ENCODE data around the gene ZFP36L1. TPM values are rescaled to one million over a fixed set of nuclear protein-coding genes. Genes with fewer than 3 reads are reported as not detected.
A peak's percentile ranks its signal among the peaks of the same experiment; 100 is the strongest.

Gene ZFP36L1
- total RNA-seq, 1 donor from 2014 or later = 8.7 TPM

GRCh38 chr14:68816183-68816942 lies 23.5 kb upstream of the ZFP36L1 start:
- DNase-seq (ENCODE audit: low read depth in 2 of 2) = peak; percentile 93 to 94

GRCh38 chr14:68815298-68816182 lies 22.7 kb upstream of the ZFP36L1 start:
- peak in 1 of 2 donors; percentile 57 for DNase-seq (ENCODE audit: low read depth in 2 of 2)

GRCh38 chr14:68814539-68815297 lies 21.9 kb upstream of the ZFP36L1 start:
- DNase-seq (ENCODE audit: low read depth in 2 of 2) = peak; percentile 55 to 69

DNA sequence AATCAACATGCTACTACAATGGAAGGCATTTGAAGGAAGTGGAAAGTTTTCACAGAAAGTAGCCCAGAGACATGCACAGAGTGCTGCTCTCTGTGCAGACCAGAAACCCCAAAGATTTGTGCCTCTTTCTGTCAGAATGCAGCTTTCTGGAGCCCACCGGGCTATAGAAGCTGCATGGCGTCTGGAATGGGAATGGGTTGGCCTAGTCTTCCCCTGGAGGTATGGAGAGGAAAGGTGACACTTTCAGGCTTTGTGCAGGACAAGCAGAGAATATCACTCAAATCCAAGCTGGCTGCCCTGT lies 21.3 kb upstream of the ZFP36L1 start:
- no peak for DNase-seq (ENCODE audit: low read depth in 2 of 2)

- DNase-seq (ENCODE audit: low read depth in 2 of 2) = no peak
These were observed 20.5 kb upstream of the ZFP36L1 start for GRCh38 chr14:68813318-68813838.

DNA sequence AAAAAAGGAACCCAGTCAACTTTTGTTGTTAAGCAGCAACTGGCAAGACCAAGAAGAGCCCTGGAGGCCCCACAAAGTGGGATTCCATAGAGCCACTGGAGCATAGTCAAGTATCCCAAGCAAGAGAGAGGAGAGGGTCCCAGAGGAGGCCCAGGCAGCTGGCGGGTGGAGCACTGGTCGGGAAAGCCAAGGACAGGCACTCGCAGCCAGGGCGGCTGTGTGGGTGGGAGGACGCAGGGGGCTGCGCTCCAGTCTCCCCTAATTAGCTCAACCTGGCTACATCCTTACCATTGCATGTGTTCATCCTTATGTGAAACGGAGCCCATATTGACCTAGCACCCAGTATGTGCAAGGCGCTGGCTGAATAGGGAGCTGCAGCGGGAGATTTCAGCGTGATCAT lies 18.3 kb upstream of the ZFP36L1 start:
- no peak for DNase-seq (ENCODE audit: low read depth in 2 of 2)

DNA sequence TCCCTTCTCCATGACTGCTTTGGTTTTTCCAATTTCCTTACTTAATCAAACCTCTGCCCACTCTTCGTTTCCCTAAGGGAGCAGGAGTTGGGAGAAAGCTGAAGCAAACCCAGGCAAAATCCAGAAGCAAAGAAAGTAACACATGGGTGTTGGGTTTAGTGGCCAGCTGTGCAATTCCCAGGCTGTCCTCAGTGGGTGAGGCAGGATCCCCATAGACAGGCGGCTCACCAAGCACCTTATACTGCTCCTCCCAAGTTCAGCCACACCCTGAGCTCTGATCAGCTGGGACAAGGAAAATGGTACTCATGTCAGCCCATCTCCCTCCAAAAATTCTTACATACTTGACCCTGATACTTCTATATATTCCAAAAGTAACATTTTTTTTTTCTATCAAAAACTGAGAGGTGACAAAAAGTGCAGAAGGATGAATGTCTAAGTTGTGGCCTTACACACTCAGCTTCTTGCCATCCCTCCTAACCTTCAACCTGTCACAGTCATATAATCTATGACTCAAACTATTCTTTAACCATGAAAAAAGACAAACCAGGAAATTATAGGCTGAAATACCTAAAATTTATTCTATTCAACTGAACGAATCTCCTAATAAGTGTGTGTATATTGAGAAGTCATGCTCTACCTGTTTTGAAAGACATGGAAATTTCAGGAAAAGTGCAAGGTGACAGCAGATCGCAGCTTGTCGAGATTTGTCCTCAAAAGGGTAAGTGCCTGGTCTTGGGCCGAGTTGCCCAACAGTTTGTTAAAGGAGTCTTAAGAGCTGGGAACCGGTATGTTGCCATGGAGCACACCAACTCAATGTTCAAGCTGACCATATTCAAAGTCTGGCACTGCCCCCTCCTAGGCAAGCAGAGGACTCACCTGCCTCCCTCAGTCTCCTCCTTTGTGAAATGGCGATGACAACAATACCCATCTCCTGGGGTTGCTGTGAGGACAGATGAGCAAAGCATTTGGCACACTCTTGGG lies 17.6 kb upstream of the ZFP36L1 start:
- no peak for DNase-seq (ENCODE audit: low read depth in 2 of 2)

DNA sequence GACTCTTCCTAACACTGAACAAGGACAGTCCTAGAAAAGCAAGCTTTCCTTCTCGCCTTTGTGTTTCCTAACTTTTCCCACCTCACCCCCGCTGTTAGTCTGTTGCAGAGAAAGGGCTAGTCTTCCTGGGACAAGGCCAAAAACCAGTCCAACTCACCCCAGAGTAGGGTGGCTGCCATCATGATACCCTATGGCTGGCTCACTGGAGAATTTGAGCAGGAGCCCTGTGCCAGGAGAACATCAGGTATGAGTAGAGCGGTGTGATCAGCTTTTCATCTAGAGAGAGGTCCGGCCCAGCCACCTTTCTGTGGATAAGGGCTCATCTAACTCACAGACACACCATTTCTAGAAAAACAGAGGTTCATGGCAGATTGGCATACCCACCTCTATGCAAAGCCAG lies 16.7 kb upstream of the ZFP36L1 start:
- DNase-seq (ENCODE audit: low read depth in 2 of 2) = no peak

GRCh38 chr14:68808696-68809480 lies 16.0 kb upstream of the ZFP36L1 start:
- no peak for DNase-seq (ENCODE audit: low read depth in 2 of 2)

- no peak for DNase-seq (ENCODE audit: low read depth in 2 of 2)
These were observed 15.1 kb upstream of the ZFP36L1 start for GRCh38 chr14:68807987-68808386.

DNA sequence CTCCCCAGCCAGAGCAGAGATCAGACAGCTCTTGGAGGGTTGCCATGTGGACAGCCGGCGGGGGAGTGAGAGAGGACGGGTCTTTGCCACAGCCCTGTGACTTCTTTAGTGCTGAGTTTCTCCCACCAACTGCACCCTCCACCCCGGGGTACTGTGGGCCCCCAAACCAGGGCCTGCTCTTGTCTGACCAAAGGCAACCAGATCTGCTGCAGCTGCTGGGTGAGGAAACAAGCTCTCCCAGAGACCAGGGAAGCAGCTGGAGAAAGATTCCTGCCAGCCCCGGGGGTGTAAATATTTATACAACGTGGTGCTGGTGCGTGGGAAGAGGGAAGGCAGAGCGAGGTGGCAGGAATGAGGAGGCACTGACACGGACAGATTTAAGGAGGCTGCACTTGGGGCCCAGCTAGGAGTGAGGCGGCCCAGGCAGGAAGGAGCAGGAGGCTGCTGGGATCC lies 14.3 kb upstream of the ZFP36L1 start:
- peak; percentile 80 to 87 for DNase-seq (ENCODE audit: low read depth in 2 of 2)

DNA sequence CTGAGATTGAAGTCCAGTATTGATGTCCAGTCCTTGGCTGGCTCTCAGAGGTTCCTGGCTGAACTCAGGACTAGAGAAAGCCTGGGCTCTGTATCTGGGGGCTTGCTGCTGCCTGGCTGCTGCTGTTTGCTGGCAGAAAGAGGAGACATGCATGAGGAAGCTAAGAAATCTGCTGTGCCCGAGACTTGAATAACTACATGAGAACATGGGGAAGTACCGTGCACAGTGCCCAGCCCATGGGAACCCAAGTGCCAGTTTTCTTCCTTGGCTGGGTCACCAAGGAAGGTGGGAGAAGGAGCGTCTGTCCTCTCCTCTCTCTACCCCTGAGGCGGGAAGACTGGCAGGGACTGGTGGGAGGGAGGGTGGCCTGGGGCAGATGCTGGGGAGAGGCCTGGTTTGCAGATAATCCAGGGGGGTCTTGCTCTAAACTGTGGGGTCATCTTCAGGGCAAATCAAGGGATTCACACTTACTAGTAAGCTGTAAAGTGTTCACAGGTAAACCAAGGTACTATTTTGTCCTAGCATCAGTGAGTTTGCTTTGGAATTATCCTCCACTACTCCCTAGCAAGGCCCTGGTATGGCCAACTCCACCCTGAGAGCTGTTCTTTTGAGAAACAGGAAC lies 13.8 kb upstream of the ZFP36L1 start:
- no peak for DNase-seq (ENCODE audit: low read depth in 2 of 2)

DNA sequence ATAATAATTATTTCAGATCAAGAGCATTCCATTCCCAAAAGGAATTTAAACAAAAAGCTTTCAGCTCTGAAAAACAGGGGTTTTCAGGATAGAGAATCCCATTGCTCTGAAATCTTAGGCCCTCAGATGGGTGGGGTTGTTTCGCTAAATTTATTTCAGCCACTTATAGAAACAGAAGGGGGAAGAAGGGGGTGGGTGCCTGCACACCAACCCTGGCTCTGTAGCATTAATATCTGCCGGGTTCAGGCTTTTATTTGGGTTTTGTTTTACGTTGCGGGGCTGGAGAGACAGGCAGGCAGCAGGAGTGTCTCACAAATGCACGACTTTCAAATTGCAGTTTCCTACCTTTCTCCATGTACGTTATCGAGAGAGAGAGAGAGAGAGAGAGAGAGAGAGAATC lies 12.5 kb upstream of the ZFP36L1 start:
- DNase-seq (ENCODE audit: low read depth in 2 of 2) = no peak

- no peak for DNase-seq (ENCODE audit: low read depth in 2 of 2)
These were observed 8.8 kb upstream of the ZFP36L1 start for GRCh38 chr14:68801631-68802030.

DNA sequence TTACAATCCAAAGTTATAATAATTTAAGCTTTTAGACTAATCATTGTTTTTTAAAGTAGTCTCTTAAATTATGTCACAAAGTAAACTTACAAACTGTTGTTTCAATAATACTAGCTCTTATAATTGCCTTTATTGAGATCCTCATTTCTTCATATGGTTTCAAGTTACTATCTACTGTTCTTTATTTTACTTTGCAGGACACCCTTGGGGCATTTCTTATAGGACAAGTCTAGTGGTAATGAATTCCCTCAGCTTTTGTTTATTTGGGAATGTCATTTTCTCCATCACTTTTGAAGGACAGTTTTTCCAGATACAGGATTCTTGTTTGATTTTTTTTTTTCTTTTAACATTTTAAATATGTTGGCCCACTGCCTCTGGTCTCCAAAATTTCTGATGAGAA lies 8.1 kb upstream of the ZFP36L1 start:
- DNase-seq (ENCODE audit: low read depth in 2 of 2) = no peak

- DNase-seq (ENCODE audit: low read depth in 2 of 2) = no peak
These were observed 7.5 kb upstream of the ZFP36L1 start for GRCh38 chr14:68800390-68800789.

- no peak for DNase-seq (ENCODE audit: low read depth in 2 of 2)
These were observed 5.8 kb upstream of the ZFP36L1 start for GRCh38 chr14:68798621-68799020.

- no peak for DNase-seq (ENCODE audit: low read depth in 2 of 2)
These were observed 4.3 kb upstream of the ZFP36L1 start for GRCh38 chr14:68797121-68797670.

Data from lung microvascular endothelial cell (primary cell).